22Rv1 (cell line): Measurements from ENCODE around the gene TEX19.
A peak's percentile ranks its signal among the peaks of the same experiment; 100 is the strongest.

Source experiments
- H3K27ac ChIP-seq: fragments of 450-650 bp; 2 replicates; pipeline ENCODE4 v1.5.1; 2017
- ZFX ChIP-seq: fragments of 450-650 bp; IDR thresholded peaks from 2 replicates; pipeline ENCODE4 v1.6.1; 2017; ENCODE audit warnings: antibody characterized with exemption, borderline replicate concordance
- TF ChIP-seq, protein P1 (sequence below): fragments of 450-650 bp; IDR thresholded peaks from 2 replicates; pipeline ENCODE4 v1.5.1; 2017; ENCODE audit warnings: mild to moderate bottlenecking

TEX19 gene

DNA sequence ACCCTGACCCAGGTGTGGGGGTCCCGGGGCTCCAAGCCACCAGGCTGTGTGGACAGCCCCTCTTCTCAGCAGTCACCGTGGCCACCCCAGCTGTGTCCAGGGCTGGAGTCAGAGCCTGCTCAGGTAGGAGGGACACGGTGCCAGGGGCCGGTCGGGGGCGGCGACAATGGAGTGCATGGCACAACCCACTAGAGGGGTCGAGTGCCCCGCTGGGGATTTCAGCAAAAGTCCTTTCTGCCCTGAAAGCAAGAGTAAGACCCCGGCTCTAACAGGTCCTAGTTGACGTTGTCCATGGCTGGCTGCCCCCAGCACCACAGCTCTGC lies 23.8 kb downstream of the TEX19 start:
- no peak overlapping the region for H3K27ac ChIP-seq
- no peak for TF ChIP-seq ZFX
- TF ChIP-seq, protein P1, sequence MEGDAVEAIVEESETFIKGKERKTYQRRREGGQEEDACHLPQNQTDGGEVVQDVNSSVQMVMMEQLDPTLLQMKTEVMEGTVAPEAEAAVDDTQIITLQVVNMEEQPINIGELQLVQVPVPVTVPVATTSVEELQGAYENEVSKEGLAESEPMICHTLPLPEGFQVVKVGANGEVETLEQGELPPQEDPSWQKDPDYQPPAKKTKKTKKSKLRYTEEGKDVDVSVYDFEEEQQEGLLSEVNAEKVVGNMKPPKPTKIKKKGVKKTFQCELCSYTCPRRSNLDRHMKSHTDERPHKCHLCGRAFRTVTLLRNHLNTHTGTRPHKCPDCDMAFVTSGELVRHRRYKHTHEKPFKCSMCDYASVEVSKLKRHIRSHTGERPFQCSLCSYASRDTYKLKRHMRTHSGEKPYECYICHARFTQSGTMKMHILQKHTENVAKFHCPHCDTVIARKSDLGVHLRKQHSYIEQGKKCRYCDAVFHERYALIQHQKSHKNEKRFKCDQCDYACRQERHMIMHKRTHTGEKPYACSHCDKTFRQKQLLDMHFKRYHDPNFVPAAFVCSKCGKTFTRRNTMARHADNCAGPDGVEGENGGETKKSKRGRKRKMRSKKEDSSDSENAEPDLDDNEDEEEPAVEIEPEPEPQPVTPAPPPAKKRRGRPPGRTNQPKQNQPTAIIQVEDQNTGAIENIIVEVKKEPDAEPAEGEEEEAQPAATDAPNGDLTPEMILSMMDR = no peak

DNA sequence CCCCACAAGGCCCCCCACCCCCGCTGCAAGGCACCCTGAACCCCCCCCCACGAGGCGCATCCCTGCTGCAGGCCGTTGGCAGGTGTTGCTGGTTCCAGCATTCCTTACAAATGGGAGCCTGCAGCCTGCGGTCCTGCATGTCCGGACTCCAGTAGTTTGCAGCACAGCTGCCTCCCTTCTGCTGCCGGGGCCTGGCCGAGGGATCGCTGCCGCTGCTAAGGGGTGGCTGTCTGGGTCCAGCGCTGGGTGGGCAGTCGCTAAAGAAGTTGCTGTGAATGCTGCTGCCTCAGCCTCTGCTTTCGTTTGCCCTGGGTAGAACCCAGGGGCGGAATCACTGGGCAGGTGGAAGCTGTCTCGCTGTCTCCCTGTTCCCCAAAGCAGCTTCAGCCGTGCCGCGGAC lies 24.4 kb downstream of the TEX19 start:
- no peak overlapping the region for H3K27ac ChIP-seq
- no peak for TF ChIP-seq ZFX
- TF ChIP-seq, protein P1 = no peak

DNA sequence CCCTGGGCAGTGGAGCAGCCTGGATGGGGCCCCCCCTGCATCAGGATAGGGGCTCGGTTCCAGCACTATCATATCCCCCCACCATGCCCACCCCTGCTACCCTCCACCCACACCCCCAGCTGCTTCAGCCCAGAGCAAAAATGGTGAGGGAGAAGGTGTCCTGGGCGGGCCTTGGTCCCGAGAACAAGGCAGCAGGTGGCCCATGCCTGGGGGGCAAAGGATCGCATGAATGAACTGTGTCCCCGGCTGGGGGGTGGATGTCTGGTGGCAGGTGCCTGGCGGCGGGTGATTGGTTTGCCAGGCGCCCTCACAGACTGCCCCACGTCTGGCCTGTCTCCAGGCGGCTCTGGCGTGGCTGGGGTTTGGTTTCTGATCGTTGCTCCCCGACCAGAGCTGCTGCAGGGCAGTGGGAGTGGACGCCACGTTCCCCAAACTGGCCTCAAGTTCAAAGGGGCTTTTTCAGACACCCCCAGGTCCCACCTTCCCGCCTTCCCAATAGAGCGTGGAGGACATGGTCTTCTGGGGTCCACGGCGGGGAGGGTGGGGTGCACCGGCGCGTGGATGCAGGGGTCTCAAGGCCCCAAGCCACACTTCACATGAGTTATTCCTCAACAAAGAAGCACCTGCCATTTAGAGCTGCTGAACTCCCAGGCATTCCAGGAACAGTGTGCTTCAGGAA lies 25.1 kb downstream of the TEX19 start:
- TF ChIP-seq, protein P1 = no peak
- no peak for TF ChIP-seq ZFX
- H3K27ac ChIP-seq = peak overlapping the region; percentile 26; the same call in 1 of the 2 replicates

DNA sequence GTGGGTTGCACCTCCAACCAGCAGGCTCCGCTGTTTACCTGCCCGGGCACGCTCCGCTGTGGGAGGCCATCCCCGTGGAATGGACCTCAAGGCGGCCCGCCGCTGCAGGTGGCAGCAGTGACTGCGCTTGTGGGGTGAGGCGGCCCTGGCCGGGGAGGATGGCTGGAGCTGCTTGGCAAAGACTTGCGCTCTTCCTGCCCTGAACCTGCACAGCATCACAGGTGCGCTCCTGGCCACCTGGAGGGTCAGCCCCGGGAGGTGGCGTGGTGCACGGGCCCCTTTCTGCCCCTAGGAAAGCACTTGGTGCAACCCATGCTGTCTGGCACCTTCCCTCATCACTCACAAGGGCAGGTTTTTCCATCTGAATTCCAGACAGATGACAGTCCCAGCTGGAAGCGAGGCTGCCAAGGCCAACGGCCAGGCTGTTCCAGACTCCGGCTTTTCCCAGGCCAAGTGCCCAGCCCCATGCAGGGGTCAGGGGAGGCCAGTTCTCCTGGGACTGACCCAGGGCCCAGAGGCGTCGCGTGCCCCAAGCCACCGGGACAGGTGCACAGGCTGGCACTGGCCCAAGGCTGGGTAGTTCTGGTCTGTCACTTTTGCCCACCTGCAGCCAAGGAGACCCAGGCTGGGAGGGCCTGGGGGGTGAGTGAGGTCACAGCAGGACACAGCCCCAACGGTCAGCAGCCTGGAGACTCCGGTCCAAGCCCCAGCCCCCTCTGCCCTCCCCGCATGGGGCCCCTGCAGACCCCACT lies 25.9 kb downstream of the TEX19 start:
- TF ChIP-seq ZFX = no peak
- TF ChIP-seq, protein P1 = peak; percentile 81
- H3K27ac ChIP-seq = peak overlapping the region; percentile 26; the same call in 1 of the 2 replicates

DNA sequence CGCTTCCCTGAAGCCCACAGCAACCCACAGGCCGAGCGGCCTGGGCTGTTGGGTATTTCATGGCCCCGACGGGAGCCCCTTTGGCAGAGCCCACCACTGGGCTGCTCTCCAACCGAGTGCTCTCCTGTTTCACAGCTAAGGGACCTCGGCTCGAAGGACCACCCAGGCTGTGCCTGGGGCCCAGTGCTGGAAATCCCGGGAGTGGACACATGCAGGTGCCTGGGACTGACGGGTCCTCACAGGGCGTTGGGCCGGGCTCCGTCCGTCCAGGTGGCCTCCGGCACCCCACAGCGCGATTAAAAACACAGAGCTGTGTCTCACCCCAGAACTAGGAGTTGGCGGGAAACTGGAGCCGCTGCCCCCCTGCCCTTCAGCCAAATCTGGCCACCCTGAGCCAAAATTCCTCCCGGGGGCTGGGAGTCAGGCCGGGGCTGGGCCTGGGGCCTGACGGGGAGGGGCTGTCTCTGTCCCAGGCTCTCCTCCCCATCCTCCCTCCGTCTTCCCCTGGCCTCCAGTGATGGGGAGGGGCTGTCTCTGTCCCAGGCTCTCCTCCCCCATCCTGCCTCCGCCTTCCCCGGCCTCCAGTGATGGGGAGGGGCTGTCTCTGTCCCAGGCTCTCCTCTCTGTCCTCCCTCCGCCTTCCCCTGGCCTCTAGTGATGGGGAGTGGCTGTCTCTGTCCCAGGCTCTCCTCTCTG lies 26.7 kb downstream of the TEX19 start:
- no peak overlapping the region for H3K27ac ChIP-seq
- TF ChIP-seq, protein P1 = no peak
- TF ChIP-seq ZFX = no peak

DNA sequence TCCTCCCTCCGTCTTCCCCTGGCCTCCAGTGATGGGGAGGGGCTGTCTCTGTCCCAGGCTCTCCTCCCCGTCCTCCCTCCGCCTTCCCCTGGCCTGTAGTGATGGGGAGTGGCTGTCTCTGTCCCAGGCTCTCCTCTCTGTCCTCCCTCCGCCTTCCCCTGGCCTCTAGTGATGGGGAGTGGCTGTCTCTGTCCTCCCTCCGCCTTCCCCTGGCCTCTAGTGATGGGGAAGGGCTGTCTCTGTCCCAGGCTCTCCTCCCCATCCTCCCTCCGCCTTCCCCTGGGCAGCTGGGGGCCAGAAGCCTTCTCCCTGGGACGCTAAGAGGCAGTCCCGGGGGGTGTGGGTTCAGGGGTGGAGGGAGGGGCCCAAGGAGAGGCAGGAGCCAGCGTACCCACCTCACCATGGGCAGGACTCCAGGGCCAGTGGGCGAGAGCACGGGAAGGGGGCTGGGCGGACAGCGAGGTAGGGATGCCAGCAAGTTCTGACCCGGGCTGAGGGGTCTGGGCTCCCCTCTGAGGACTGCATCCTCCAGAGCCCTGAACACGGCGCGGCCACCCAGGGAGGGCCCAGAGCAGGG lies 27.3 kb downstream of the TEX19 start:
- TF ChIP-seq, protein P1 = no peak
- no peak for TF ChIP-seq ZFX
- no peak overlapping the region for H3K27ac ChIP-seq
